ENCODE measurements around the gene KRT77. TPM values are rescaled to one million over a fixed set of nuclear protein-coding genes. Genes with fewer than 3 reads are reported as not detected.

The KRT77 gene
- total RNA-seq, 2 donors from 2014 or later: not detected

- Histone ChIP-seq H3K36me3 (no peaks in the 10 kb centered on the region), H3K27me3 (no peaks in the 10 kb centered on the region), H3K9ac (ENCODE audit: low read depth in 2 of 2, low read length in 2 of 2) (peak overlapping the region in 1 of 2 donors; percentile 9), H3K27ac (no peak overlapping the region), H3K4me1 (no peaks in the 10 kb centered on the region), H3K9me3 (no peaks in the 10 kb centered on the region), H3K4me3 (no peak overlapping the region)
- intact Hi-C loops (cut with DNase I): loop anchor here (10.0 kb wide), 1 partner anchor 187 kb away; no protein-coding TSS in a partner anchor
- no peak for DNase-seq
- no peak for TF ChIP-seq CTCF (IDR thresholded peaks at IDR 0.05)
Observed at GRCh38 chr12:52677671-52678070, 25.7 kb downstream of the KRT77 start.

- no peaks in the 10 kb centered on the region for H3K36me3 ChIP-seq
- H3K9me3 ChIP-seq: no peaks in the 10 kb centered on the region
- no peak overlapping the region for H3K4me3 ChIP-seq
- no peak for TF ChIP-seq CTCF (IDR thresholded peaks at IDR 0.05)
- no peaks in the 10 kb centered on the region for H3K27me3 ChIP-seq
- H3K4me1 ChIP-seq: no peaks in the 10 kb centered on the region
- intact Hi-C loops (cut with DNase I): loop anchor here (10.0 kb wide), 1 partner anchor 188 kb away; no protein-coding TSS in a partner anchor
- no peak for DNase-seq
- H3K9ac ChIP-seq (ENCODE audit: low read depth in 2 of 2, low read length in 2 of 2): no peak overlapping the region
- H3K27ac ChIP-seq: no peak overlapping the region
Observed at GRCh38 chr12:52677126-52677525, 26.2 kb downstream of the KRT77 start.

DNA sequence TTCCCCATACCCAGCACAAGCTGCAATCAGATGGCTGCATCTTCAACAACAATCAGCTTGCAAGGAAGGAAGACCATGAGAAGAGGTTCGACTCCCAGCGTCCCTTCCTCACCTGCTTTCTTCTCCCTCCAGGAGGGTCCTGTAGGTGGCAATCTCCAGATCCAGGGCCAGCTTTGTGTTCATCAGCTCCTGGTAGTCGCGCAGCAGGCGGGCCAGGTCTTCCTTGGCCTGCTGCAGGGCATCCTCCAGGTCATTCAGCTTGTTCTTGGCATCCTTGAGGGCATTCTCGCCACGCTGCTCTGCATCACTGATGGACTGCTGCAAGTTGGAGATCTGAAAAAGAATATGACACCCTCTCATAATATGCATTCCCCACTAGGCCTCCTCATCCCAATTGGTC, 27.2 kb downstream of the KRT77 start:
- H3K9me3 ChIP-seq: no peaks in the 10 kb centered on the region
- no peak for DNase-seq
- TF ChIP-seq CTCF (IDR thresholded peaks at IDR 0.05): no peak
- H3K4me1 ChIP-seq: no peaks in the 10 kb centered on the region
- intact Hi-C loops (cut with DNase I): loop anchor here (10.0 kb wide), 1 partner anchor 189 kb away; no protein-coding TSS in a partner anchor
- H3K9ac ChIP-seq (ENCODE audit: low read depth in 2 of 2, low read length in 2 of 2): no peak overlapping the region
- no peaks in the 10 kb centered on the region for H3K36me3 ChIP-seq
- H3K4me3 ChIP-seq: no peak overlapping the region
- no peaks in the 10 kb centered on the region for H3K27me3 ChIP-seq
- H3K27ac ChIP-seq: no peak overlapping the region

- Histone ChIP-seq H3K36me3 (no peaks in the 10 kb centered on the region), H3K4me3 (no peak overlapping the region), H3K9ac (ENCODE audit: low read depth in 2 of 2, low read length in 2 of 2) (no peak overlapping the region), H3K9me3 (no peaks in the 10 kb centered on the region), H3K27me3 (no peaks in the 10 kb centered on the region), H3K4me1 (no peaks in the 10 kb centered on the region), H3K27ac (no peak overlapping the region)
- no peak for DNase-seq
- intact Hi-C loops (cut with DNase I): loop anchor here (10.0 kb wide), 1 partner anchor 190 kb away; no protein-coding TSS in a partner anchor
- TF ChIP-seq CTCF (IDR thresholded peaks at IDR 0.05): no peak
Observed at GRCh38 chr12:52675301-52675701, 28.0 kb downstream of the KRT77 start.

DNA sequence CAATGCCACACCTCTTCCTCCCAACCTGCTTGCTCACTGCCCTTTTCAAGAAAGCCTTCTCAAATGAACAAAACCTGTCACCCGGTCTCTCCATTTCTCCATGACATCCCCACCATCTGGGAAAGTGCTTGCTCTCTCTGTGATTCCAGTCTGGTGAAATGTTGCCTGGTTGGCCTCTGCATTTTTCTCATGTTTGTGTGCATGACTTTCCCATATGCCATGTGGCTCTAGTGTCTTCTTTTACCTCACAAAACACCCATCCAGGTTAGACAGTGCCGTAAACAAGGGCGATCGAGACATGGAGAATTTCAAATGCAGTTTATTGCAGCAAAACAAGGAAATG, 28.9 kb downstream of the KRT77 start:
- H3K27ac ChIP-seq: no peak overlapping the region
- H3K36me3 ChIP-seq: no peaks in the 10 kb centered on the region
- TF ChIP-seq CTCF (IDR thresholded peaks at IDR 0.05): no peak
- H3K27me3 ChIP-seq: no peaks in the 10 kb centered on the region
- no peak overlapping the region for H3K4me3 ChIP-seq
- no peak for DNase-seq
- no peaks in the 10 kb centered on the region for H3K9me3 ChIP-seq
- H3K4me1 ChIP-seq: no peaks in the 10 kb centered on the region
- H3K9ac ChIP-seq (ENCODE audit: low read depth in 2 of 2, low read length in 2 of 2): no peak overlapping the region
- intact Hi-C loops (cut with DNase I): loop anchor here (10.0 kb wide), 1 partner anchor 190 kb away; no protein-coding TSS in a partner anchor
